ENCODE measurements around the gene RPS6KA3.

Gene RPS6KA3

DNA sequence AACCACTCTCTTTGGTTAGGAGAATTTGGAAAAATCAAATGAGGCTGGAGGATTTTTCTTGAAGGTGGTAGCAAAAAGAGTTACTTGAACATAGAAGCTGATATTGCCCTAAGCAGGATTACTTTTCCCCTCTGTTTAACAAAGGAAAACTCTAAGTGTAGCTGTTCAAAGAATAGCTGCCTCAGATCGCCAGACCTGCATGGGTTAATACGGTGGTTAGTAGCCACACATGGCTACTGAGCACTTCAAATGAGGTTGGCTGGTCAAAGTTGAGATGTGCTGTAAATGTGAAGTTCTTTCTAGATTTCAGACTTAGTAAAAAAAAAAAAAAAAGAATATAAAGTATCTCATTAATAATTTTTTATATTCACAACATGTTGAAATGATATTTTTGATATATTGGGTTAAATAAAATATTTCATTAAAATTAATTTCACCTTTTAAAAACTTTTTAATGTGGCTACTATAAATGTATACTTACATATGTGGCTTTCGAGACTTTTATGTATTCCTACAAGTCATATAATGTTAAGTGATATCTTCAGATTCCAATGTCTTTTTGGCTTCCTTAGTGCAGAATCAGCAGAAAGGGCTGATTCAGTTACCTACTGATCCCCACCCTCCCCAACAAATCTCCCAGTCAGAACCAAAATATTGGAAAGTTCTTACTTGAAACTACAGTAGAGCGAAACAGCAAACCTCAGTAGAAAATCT lies 3.3 kb upstream of the RPS6KA3 start:
- H3K9me3 ChIP-seq (replicated peaks in 1 of 11) = peaks cover 0 to 34% (median 16%) of the 10 kb centered on the region in 11 experiments; a peak in 17 of 22 replicates
- no peaks in the 10 kb centered on the region for H3K36me3 ChIP-seq
- peaks cover 0 to 3% (median 0%) of the 10 kb centered on the region in 10 experiments; a peak in 1 of 20 replicates for H3K4me1 ChIP-seq
- no peaks in the 10 kb centered on the region for H3K27me3 ChIP-seq
- no peak overlapping the region for H3K27ac ChIP-seq
- H4K20me1 ChIP-seq = peaks cover 0 to 13% (median 3%) of the 10 kb centered on the region in 11 experiments; a peak in 7 of 22 replicates
- H3K9ac ChIP-seq = no peak overlapping the region
- no peak overlapping the region for H3K4me3 ChIP-seq
- TF ChIP-seq Cebpa-rat (IDR thresholded peaks at IDR 0.05) = no peak
- H3K4me2 ChIP-seq = no peak overlapping the region

DNA sequence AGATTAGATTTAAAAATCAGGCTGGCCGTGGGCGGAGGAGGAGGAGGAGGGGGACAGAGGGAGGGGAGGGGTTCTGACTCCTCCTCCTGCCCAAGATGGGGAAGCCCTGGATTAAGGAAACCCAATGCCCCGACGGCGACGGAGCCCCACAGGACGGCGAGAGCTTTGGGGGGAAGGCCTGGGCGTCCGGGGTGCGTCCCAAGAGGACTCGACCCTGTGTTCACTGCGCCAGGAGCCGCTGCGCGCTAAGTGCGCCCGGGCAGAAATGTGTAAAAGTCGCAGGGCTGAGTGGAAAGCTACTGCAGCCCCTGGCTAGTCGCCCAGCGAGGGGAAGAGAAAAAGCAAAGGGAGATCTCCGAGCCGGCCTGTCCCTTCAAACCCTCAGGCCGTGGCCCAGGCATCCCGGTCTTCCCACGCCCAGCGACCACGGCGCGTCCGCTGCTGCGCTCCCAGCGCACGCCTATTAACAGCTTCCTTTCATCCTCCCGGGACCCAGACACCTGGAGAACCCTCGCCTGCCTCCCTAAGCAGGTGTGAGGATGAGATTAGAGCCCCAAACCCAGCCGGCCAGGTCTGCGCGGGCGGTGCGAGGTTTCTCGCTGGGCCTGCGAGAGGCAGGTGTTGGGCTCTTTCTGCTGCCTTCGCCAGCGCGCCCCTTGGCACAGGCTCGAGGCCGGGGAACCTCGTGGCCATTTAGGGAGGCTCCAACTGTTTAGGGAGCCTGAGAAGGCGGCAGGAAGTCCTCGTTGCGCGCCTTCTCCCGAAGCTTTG lies 1.4 kb upstream of the RPS6KA3 start:
- no peaks in the 10 kb centered on the region for H3K27me3 ChIP-seq
- peak overlapping the region in 4 of 11 experiments; percentile 82 to 87 (median 84); a peak in 7 of 22 replicates for H3K27ac ChIP-seq
- peaks cover 0 to 34% (median 16%) of the 10 kb centered on the region in 11 experiments; a peak in 17 of 22 replicates for H3K9me3 ChIP-seq (replicated peaks in 1 of 11)
- no peaks in the 10 kb centered on the region for H3K36me3 ChIP-seq
- TF ChIP-seq Cebpa-rat (IDR thresholded peaks at IDR 0.05) = no peak
- H3K4me1 ChIP-seq = peaks cover 6 to 19% (median 15%) of the 10 kb centered on the region in 10 experiments; a peak in 19 of 20 replicates
- peak overlapping the region in 10 of 11 experiments; percentile 85 to 91 (median 87); a peak in 12 of 22 replicates for H3K9ac ChIP-seq
- peaks cover 0 to 31% (median 15%) of the 10 kb centered on the region in 11 experiments; a peak in 13 of 22 replicates for H4K20me1 ChIP-seq
- peak overlapping the region; percentile 66 to 90 (median 77); a peak in 20 of 22 replicates for H3K4me2 ChIP-seq
- peak overlapping the region; percentile 71 to 83 (median 76); a peak in 19 of 20 replicates for H3K4me3 ChIP-seq

DNA sequence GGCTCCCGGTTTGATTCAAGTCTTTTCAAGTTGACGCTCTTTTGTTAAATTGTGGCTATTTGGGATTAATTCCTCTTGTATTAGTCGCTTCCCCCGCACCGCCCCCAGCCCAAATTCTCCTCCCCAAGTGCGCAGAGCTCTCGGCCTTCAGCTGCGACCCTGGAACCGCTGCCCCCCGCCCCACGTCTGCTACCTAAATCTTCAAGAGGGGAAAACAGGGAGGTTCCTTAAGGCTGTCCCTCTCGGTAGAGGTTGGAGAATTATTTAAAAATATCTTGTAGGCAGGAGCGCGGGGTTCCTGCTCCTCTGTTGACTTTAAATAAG lies 860 bp upstream of the RPS6KA3 start:
- H3K27me3 ChIP-seq = no peaks in the 10 kb centered on the region
- H3K9me3 ChIP-seq (replicated peaks in 1 of 11) = peaks cover 0 to 34% (median 16%) of the 10 kb centered on the region in 11 experiments; a peak in 17 of 22 replicates
- H3K4me3 ChIP-seq = peak overlapping the region; percentile 71 to 83 (median 76)
- H3K27ac ChIP-seq = peak overlapping the region; percentile 61 to 87 (median 83); a peak in 19 of 22 replicates
- H4K20me1 ChIP-seq = peaks cover 0 to 33% (median 15%) of the 10 kb centered on the region in 11 experiments; a peak in 13 of 22 replicates
- H3K4me2 ChIP-seq = peak overlapping the region; percentile 66 to 90 (median 77)
- no peaks in the 10 kb centered on the region for H3K36me3 ChIP-seq
- H3K9ac ChIP-seq = peak overlapping the region; percentile 84 to 91 (median 87)
- peaks cover 7 to 22% (median 17%) of the 10 kb centered on the region in 10 experiments; a peak in 19 of 20 replicates for H3K4me1 ChIP-seq
- TF ChIP-seq Cebpa-rat (IDR thresholded peaks at IDR 0.05) = no peak

DNA sequence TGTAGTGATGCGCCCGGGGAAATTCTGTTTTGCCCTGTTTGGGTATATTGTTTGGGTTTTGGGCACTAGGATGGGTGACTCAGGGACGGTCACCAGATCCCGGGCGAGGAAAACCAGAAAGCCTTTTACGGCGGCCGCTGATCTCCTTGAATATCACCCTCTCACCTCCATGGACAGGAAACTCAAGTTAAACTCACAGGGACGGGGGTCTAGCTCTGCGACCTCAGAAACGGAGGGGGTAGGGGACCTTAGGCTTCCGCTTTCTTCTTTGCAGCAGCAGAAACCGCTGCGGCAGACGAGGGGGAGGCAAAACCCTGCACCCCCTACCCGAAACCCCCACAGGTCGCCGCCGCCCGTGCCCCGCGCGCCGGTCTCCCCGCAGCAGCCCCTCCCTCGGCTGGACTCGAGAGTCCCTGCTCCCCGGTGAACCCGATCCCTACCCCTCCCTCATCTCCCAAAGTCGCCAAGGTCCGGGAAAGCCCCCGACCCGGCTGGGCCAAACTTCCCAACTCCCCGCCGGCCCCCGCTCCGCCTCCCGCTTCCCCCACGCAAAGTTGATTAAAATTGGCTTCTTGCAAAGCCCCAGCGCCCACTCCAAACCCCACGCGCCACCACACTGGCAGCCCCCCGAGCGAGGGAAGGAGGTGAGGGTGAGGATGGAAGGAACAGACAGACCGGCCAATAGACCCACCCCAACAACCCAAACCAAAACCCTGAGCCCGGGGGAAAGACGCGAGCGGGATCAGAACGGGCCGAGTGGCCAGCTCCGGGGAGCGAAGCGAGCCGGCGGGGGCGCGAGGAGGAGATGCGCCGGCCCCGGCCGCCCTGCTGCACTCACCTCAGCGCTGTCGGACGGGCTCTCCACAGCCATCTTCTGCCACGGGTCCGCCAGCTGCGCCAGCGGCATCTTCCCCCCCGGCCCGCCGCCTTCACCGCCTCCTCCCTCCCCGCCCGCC lies 705 bp downstream of the RPS6KA3 start:
- peak overlapping the region; percentile 84 to 91 (median 87) for H3K9ac ChIP-seq
- peaks cover 0 to 36% (median 15%) of the 10 kb centered on the region in 11 experiments; a peak in 13 of 22 replicates for H4K20me1 ChIP-seq
- no peak for TF ChIP-seq Cebpa-rat (IDR thresholded peaks at IDR 0.05)
- H3K4me2 ChIP-seq = peak overlapping the region; percentile 37 to 81 (median 70)
- peaks cover 16 to 33% (median 22%) of the 10 kb centered on the region in 10 experiments; a peak in 19 of 20 replicates for H3K4me1 ChIP-seq
- H3K9me3 ChIP-seq (replicated peaks in 1 of 11) = peaks cover 0 to 34% (median 16%) of the 10 kb centered on the region in 11 experiments; a peak in 17 of 22 replicates
- peak overlapping the region; percentile 71 to 83 (median 76) for H3K4me3 ChIP-seq
- H3K27ac ChIP-seq = peak overlapping the region; percentile 75 to 87 (median 83); a peak in 21 of 22 replicates
- H3K36me3 ChIP-seq = no peaks in the 10 kb centered on the region; a peak in 1 of 22 replicates
- H3K27me3 ChIP-seq = no peaks in the 10 kb centered on the region

DNA sequence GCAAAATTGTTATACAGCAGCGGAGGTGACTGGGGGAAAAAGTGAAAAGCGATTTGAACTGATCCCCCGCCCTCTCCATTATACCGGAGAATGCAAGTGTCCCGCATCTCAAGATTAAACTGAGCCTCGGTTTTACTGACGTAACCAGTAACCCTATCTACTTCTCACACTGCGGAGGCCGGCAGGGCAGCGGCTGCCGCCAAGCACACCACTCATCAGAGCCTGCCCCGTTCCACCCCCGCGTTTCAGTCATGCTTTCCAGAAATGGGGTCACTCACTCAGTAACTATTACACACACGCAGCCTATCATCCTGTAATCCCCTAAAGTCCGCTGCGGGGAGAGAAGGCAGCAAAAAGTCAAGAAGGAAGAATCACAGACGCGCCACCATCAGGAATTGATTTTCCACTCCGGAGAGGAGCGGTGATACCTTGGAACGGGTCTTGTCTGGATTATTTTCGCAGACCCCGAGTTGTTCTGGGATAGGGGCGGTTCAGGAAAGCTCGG lies 1.4 kb downstream of the RPS6KA3 start:
- Histone ChIP-seq H3K9ac (peak overlapping the region; percentile 84 to 91 (median 87)), H3K4me1 (peaks cover 19 to 40% (median 27%) of the 10 kb centered on the region in 10 experiments), H3K27ac (peak overlapping the region; percentile 75 to 87 (median 83); a peak in 21 of 22 replicates), H3K4me3 (peak overlapping the region; percentile 71 to 83 (median 76)), H3K9me3 (replicated peaks in 1 of 11) (peaks cover 0 to 34% (median 16%) of the 10 kb centered on the region in 11 experiments; a peak in 17 of 22 replicates), H4K20me1 (peaks cover 0 to 40% (median 18%) of the 10 kb centered on the region in 11 experiments; a peak in 13 of 22 replicates), H3K4me2 (peak overlapping the region; percentile 37 to 81 (median 70)), H3K27me3 (no peaks in the 10 kb centered on the region), H3K36me3 (no peaks in the 10 kb centered on the region; a peak in 1 of 22 replicates)
- TF ChIP-seq Cebpa-rat (IDR thresholded peaks at IDR 0.05) = no peak

DNA sequence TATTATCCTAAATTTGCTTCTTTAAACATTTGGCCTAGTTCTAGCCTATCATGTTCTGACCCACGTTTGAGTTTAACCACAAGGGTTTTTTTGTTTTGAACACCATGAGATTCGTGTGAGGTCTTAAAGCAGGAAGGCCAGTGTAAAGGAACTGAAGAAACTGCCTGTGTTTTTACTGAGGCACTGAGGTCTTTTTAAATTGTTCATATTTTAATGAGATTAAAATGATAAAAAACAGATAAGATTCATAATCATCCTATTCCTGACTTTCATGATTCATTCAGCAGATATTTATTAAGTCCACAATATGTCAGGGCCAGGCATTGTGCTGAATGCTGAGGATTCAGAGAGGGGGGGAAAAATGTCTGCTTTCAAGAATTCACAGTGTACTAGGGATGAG lies 3.2 kb downstream of the RPS6KA3 start:
- Histone ChIP-seq H3K9ac (peak overlapping the region in 8 of 11 experiments; percentile 3 to 88 (median 31); a peak in 8 of 22 replicates), H3K4me1 (peaks cover 29 to 58% (median 42%) of the 10 kb centered on the region in 10 experiments), H3K4me3 (peak overlapping the region in 3 of 10 experiments; percentile 76 to 83 (median 79); a peak in 2 of 20 replicates), H3K27ac (peak overlapping the region in 6 of 11 experiments; percentile 4 to 48 (median 36); a peak in 9 of 22 replicates), H3K9me3 (replicated peaks in 1 of 11) (peaks cover 0 to 32% (median 16%) of the 10 kb centered on the region in 11 experiments; a peak in 17 of 22 replicates), H3K27me3 (no peaks in the 10 kb centered on the region), H4K20me1 (peaks cover 0 to 43% (median 18%) of the 10 kb centered on the region in 11 experiments; a peak in 14 of 22 replicates), H3K4me2 (peak overlapping the region; percentile 32 to 81 (median 70); a peak in 20 of 22 replicates), H3K36me3 (no peaks in the 10 kb centered on the region; a peak in 1 of 22 replicates)
- no peak for TF ChIP-seq Cebpa-rat (IDR thresholded peaks at IDR 0.05)

DNA sequence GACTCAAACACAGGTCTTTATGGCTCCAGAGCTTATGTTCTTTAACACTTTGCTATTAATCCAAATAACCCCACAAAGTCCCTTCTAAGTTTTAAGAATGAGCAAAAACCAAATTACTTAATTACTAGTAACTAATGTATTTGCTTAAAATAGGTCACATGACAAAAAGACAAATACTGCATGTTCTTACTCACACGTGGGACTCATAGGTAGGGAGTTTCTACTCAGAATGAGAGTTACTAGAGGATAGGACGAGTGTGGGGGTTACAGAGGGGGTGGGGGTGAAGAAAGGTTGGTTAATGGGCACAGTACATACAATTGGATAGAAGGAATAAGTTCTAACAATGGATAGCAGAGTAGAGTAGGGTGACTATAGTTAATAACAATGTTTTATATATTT lies 5.8 kb downstream of the RPS6KA3 start:
- H3K27ac ChIP-seq = peak overlapping the region in 9 of 11 experiments; percentile 11 to 67 (median 46); a peak in 8 of 22 replicates
- TF ChIP-seq Cebpa-rat (IDR thresholded peaks at IDR 0.05) = no peak
- H3K9ac ChIP-seq = no peak overlapping the region
- H3K4me2 ChIP-seq = peak overlapping the region in 7 of 11 experiments; percentile 10 to 92 (median 74); a peak in 12 of 22 replicates
- no peak overlapping the region for H3K4me3 ChIP-seq
- no peaks in the 10 kb centered on the region; a peak in 1 of 22 replicates for H3K36me3 ChIP-seq
- no peaks in the 10 kb centered on the region for H3K27me3 ChIP-seq
- H4K20me1 ChIP-seq = peaks cover 0 to 43% (median 18%) of the 10 kb centered on the region in 11 experiments; a peak in 14 of 22 replicates
- peaks cover 0 to 8% (median 0%) of the 10 kb centered on the region in 11 experiments; a peak in 9 of 22 replicates for H3K9me3 ChIP-seq (replicated peaks in 1 of 11)
- H3K4me1 ChIP-seq = peaks cover 29 to 63% (median 44%) of the 10 kb centered on the region in 10 experiments
